HepG2 (cell line): Measurements from ENCODE around the gene ARHGEF3. TPM values are rescaled to one million over a fixed set of nuclear protein-coding genes. Genes with fewer than 3 reads are reported as not detected.

Experiments
- BCL6 ChIP-seq: IDR thresholded peaks from 2 replicates; pipeline ENCODE4 v1.6.1; 2016; ENCODE audit warnings: missing genetic modification reagents, missing compliant biosample characterization
- BHLHE40 ChIP-seq: IDR thresholded peaks from 2 replicates; pipeline ENCODE4 v1.6.1; 2011; ENCODE audit warnings: low read length, improper control_type of control experiment
- CEBPZ ChIP-seq: IDR thresholded peaks from 2 replicates; pipeline ENCODE4 v1.6.1; 2012; ENCODE audit warnings: low read length, improper control_type of control experiment
- HINFP ChIP-seq: sonication (generic); formaldehyde crosslinking; IDR thresholded peaks from 2 replicates; pipeline ENCODE4 v1.4.0; 2020; ENCODE audit warnings: low read depth, mild to moderate bottlenecking, missing genetic modification reagents
- HNF4G ChIP-seq, 2 experiments: sonication (generic) in 1 of 2; formaldehyde crosslinking in 1 of 2; IDR thresholded peaks; 2 replicates each; pipeline versions ENCODE4 v1.4.0 to v1.6.1; 2011 to 2020; ENCODE audit warnings: borderline replicate concordance in 2 of 2, low read depth in 2 of 2, mild to moderate bottlenecking in 2 of 2, low read length in 1 of 2, missing genetic modification reagents in 1 of 2, moderate library complexity in 1 of 2
- KDM2A ChIP-seq: sonication (generic); formaldehyde crosslinking; IDR thresholded peaks from 2 replicates; pipeline ENCODE4 v1.4.0; 2020; ENCODE audit warnings: low read depth, missing genetic modification reagents, borderline replicate concordance
- LBX2 ChIP-seq: sonication (generic); formaldehyde crosslinking; IDR thresholded peaks from 2 replicates; pipeline ENCODE4 v1.5.0; 2020; ENCODE audit warnings: missing genetic modification reagents, mild to moderate bottlenecking, borderline replicate concordance
- MYNN ChIP-seq: sonication (generic); formaldehyde crosslinking; IDR thresholded peaks from 2 replicates; pipeline ENCODE4 v1.4.0; 2020; ENCODE audit warnings: mild to moderate bottlenecking, low read depth, missing genetic modification reagents
- NFKBIZ ChIP-seq: IDR thresholded peaks from 2 replicates; pipeline ENCODE4 v1.6.1; 2018; ENCODE audit warnings: missing genetic modification reagents, missing compliant biosample characterization
- POGZ ChIP-seq: sonication (generic); formaldehyde crosslinking; IDR thresholded peaks from 2 replicates; pipeline ENCODE4 v1.4.0; 2020; ENCODE audit warnings: mild to moderate bottlenecking, missing genetic modification reagents
- RARA ChIP-seq: IDR thresholded peaks from 2 replicates; pipeline ENCODE4 v1.6.1; 2016; ENCODE audit warnings: missing genetic modification reagents, missing compliant biosample characterization
- RBM39 ChIP-seq: fragments of 200-400 bp; formaldehyde crosslinking; IDR thresholded peaks from one replicate; pipeline ENCODE4 v1.6.1; 2018; ENCODE audit warnings: antibody characterized with exemption, mild to moderate bottlenecking, low read depth, low read length; ENCODE audit not compliant: poor library complexity, severe bottlenecking
- SALL1 ChIP-seq: sonication (generic); formaldehyde crosslinking; IDR thresholded peaks from 2 replicates; pipeline ENCODE4 v1.8.0; 2022; ENCODE audit warnings: mild to moderate bottlenecking, missing genetic modification reagents
- SP2 ChIP-seq: sonication (generic); formaldehyde crosslinking; IDR thresholded peaks from 2 replicates; pipeline ENCODE4 v1.5.1; 2020; ENCODE audit warnings: mild to moderate bottlenecking, missing genetic modification reagents
- TERF1 ChIP-seq: sonication (generic); formaldehyde crosslinking; IDR thresholded peaks from 2 replicates; pipeline ENCODE4 v1.8.0; 2022; ENCODE audit warnings: mild to moderate bottlenecking, missing genetic modification reagents, moderate library complexity
- TP53 ChIP-seq: sonication (generic); formaldehyde crosslinking; conservative IDR thresholded peaks from 2 replicates; pipeline ENCODE4 v1.4.0; 2020; ENCODE audit warnings: missing genetic modification reagents
- ZFP91 ChIP-seq: sonication (generic); formaldehyde crosslinking; IDR thresholded peaks from 2 replicates; pipeline ENCODE4 v1.9.0; 2022; ENCODE audit warnings: missing genetic modification reagents, mild to moderate bottlenecking, borderline replicate concordance
- ZNF644 ChIP-seq: IDR thresholded peaks from 2 replicates; pipeline ENCODE4 v1.6.1; 2016; ENCODE audit warnings: low read depth
- polyA plus RNA-seq, 8 experiments: library from polyadenylated mRNA; depleted of rRNA in 3 of 8; stranded (reverse) in 7 of 8; unstranded in 1 of 8; fragments of >200 nt; fragmentation: Illumina TruSeq in 4 of 8; extraction: Trizol in 4 of 8; gene quantifications; 2 replicates each; pipeline versions ENCODE4 v1.2.1 to v1.2.3, GENCODE V29; 2011 to 2016; ENCODE audit warnings: low read depth in 4 of 8, missing spikeins in 1 of 8, mixed read lengths in 1 of 8; ENCODE audit not compliant: insufficient read depth in 1 of 8
- total RNA-seq, 5 experiments: library from RNA; depleted of rRNA; stranded (reverse); fragments of >200 nt; fragmentation: Illumina TruSeq; extraction: Trizol; gene quantifications; 2 replicates each; pipeline ENCODE4 v1.2.3, GENCODE V29; 2016; ENCODE audit warnings: low read depth in 1 of 5

ARHGEF3 gene
- total and polyA plus RNA-seq, 2 of the 13 experiments (the other 11 are each of a cell fraction or from before 2014, with no cell fraction given), result 14.8 to 23.1 TPM

GRCh38 chr3:56831572-56831971 lies 29.8 kb upstream of the ARHGEF3 start (continued):
- TF ChIP-seq TERF1 (CRISPR knock-in tag), result no peak
- no peak for TF ChIP-seq RBM39
- no peak for TF ChIP-seq NFKBIZ (CRISPR knock-in tag)
- peak; percentile 93 for TF ChIP-seq ZNF644
- no peak for TF ChIP-seq BHLHE40
- TF ChIP-seq MYNN (CRISPR knock-in tag), result no peak
- no peak for TF ChIP-seq CEBPZ
- TF ChIP-seq ZFP91, result no peak
- TF ChIP-seq KDM2A (CRISPR knock-in tag), result no peak
- no peak for TF ChIP-seq LBX2 (CRISPR knock-in tag)
- TF ChIP-seq POGZ (CRISPR knock-in tag), result no peak
- TF ChIP-seq HINFP, result no peak
- peak; percentile 67 for TF ChIP-seq RARA (CRISPR knock-in tag)
- no peak for TF ChIP-seq SP2 (CRISPR knock-in tag)
- no peak for TF ChIP-seq HNF4G (IDR thresholded peaks at IDR 0.05; ENCODE audit: borderline replicate concordance, low read depth, low read length)
- TF ChIP-seq HNF4G (CRISPR knock-in tag; IDR thresholded peaks at IDR 0.05; ENCODE audit: borderline replicate concordance, low read depth), result no peak
- TF ChIP-seq TP53, result 0 out of 2 replicates have a peak, but pooled peaks have one; percentile 35
- peak; percentile 25; the same call in 1 of the 2 replicates for TF ChIP-seq SALL1 (CRISPR knock-in tag)
- TF ChIP-seq BCL6 (CRISPR knock-in tag), result peak; percentile 40; the same call in 1 of the 2 replicates
